GM18517 (cell line): ENCODE results near the gene TUBB2B.
"Not testable (repeated sequence)": the region's sequence is repeated elsewhere in the genome, so short reads cannot be mapped to it uniquely, and the experiment has no call there.

Source experiments
- ATAC-seq: cut with Tn5 transposase; IDR thresholded peaks from one replicate; pipeline ENCODE4 v1.9.1; 2021; ENCODE audit warnings: mild to moderate bottlenecking, moderate library complexity; ENCODE audit not compliant: unreplicated experiment

Gene TUBB2B

DNA sequence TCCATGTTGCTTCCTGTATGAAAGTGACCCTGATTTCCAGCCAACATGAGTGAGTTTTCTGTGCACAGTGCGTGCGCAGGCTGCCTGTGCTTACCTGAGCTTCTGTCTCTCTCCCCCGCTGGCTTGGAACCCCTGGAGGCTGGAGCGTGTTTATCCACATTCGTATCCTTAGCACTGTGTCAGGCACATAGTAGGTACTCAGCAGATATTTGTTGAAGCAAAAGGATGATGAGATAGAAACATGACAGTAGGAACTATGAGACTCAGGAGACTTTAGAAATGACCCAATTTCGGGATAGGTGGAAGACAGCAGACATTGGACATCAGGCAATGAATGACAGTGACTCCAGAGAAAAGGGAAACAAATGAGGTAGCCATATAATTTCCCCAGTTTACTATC is 15.2 kb downstream of the TUBB2B start:
- ATAC-seq, result no peak

GRCh38 chr6:3211681-3212080 is 15.8 kb downstream of the TUBB2B start:
- ATAC-seq, result no peak

DNA sequence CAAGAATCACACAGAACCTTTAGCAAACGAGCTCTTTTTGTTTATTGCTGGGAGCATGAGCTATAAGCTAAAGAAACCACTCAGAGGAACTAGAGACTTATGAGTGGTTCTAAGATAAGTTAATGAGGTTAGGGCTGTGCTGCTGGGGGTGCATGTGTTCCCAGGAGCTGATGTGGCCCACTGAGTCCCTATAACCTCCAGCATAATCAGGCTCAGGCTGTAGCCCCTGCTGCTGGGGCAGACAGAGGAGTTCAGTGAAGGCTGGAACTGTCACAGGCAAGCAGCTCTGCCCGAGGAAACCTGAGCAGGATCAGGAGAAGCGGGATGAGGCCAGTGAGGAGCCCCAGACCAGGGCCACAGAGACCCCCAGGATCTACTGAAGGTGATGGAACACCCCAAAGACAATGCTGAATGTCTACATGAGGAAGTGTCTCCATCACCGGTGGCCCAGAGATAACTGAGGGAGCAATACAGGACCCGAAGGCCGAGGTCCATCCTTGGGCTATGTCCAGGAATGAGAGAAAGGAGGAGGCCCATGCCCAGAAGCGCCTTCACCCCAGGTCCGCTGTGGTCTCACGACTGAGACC is 17.3 kb downstream of the TUBB2B start:
- no peak for ATAC-seq

GRCh38 chr6:3209114-3210023 is 18.1 kb downstream of the TUBB2B start:
- ATAC-seq, result no peak

GRCh38 chr6:3208775-3209113 is 18.7 kb downstream of the TUBB2B start:
- no peak for ATAC-seq

GRCh38 chr6:3208098-3208774 is 19.2 kb downstream of the TUBB2B start:
- no peak for ATAC-seq

- ATAC-seq, result no peak
These were observed 21.0 kb downstream of the TUBB2B start for GRCh38 chr6:3206339-3207015.

DNA sequence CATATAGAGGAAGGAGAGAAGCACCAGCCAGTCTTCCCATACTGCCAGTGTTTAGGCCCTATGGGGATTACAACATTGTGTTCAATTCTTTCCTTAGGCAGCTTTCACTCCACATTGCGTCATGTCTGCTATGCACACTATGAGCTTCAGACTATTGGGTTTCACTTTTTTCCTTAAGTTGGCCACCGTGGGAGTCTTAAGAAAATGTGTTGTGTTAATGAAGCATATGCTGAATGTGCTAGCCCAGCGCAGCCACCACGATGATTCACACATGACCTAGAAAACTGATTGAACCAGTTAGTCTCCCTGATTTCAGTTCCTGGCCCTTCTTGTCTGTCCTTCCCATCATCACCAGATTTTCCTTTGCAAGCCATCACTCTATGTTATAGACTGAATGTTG is 21.5 kb downstream of the TUBB2B start:
- no peak for ATAC-seq

- no peak for ATAC-seq
These were observed 22.5 kb downstream of the TUBB2B start for GRCh38 chr6:3204921-3205320.

- no peak for ATAC-seq
These were observed 24.3 kb downstream of the TUBB2B start for GRCh38 chr6:3202999-3203696.

DNA sequence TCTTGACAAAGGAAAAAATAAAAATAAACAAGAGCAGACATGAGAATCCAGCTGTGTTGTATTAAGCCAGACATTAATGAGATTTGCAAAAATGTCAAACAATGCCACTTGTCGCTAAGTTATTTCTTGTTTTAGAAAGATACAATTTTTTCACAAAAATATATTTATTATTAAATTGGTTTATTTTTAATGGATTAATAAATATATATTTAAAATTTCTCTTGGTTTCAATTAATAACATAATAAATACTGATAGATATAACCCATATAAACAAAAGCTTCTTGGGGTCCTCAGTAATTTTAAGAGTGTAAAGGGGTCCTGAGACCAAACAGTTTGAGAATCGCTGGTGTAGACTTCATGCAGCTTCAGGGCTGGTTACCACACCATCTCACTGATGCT is 26.1 kb downstream of the TUBB2B start:
- ATAC-seq, result no peak

DNA sequence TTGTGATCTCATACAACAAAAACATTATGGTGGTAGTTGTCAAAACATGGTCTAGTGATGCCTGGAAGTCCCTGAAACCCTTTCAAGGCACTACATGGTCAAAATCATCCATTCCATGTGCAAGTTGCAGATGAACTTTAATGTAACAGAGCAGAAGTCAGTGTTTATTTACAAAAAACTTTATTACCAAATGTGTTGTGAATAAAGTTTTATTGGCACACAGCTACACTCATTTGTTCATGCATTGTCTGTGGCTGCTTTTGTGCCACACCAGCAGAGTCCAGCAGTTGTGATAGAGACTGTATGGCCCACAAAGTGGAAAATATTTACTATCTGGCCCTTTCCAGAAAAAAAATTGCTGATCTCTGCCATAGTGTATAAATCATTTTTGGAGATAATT is 26.8 kb downstream of the TUBB2B start:
- no peak for ATAC-seq

DNA sequence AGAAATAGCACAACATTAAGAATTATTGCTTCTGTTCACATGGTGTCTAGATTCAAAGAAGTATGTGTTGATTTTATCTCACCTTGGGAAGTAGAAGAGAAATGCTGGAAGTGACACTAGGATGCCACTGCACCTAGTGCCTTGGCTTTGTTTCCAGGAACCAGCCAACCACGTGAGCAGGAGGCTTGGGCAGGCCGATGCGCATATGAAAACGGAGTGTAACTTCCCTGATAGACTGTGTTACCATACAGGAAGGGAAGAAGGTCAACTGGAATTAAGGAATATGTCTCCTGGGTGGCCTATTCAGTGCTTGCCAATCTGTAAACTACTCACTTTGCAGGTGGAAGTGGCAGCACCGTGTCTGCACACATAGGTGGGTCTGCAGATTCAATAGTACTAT is 28.1 kb downstream of the TUBB2B start:
- ATAC-seq, result no peak

DNA sequence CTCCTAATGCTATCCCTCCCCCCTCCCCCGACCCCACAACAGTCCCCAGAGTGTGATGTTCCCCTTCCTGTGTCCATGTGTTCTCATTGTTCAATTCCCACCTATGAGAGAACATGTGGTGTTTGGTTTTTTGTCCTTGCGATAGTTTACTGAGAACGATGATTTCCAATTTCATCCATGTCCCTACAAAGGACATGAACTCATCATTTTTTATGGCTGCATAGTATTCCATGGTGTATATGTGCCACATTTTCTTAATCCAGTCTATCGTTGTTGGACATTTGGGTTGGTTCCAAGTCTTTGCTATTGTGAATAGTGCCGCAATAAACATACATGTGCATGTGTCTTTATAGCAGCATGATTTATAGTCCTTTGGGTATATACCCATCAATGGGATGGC is 29.7 kb downstream of the TUBB2B start:
- ATAC-seq, result not testable (repeated sequence)

DNA sequence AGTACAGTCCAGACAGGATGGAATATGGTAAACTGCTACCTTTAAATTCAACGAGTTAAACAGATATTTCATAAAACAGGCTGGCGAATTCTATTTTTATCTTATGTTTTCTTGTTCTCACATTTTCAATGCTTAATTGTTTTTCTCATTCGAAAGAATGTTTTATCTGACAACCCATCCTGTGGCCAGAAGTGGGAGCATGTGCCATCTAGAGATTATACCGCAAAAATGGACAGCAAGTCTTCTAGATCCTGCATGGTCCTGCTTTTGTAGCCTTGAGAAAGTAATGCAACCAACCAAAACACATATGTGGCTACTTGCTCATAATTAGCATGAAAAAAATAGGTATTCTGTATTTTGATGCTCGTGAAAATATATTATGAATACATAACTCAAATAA is 30.7 kb downstream of the TUBB2B start:
- ATAC-seq, result no peak

DNA sequence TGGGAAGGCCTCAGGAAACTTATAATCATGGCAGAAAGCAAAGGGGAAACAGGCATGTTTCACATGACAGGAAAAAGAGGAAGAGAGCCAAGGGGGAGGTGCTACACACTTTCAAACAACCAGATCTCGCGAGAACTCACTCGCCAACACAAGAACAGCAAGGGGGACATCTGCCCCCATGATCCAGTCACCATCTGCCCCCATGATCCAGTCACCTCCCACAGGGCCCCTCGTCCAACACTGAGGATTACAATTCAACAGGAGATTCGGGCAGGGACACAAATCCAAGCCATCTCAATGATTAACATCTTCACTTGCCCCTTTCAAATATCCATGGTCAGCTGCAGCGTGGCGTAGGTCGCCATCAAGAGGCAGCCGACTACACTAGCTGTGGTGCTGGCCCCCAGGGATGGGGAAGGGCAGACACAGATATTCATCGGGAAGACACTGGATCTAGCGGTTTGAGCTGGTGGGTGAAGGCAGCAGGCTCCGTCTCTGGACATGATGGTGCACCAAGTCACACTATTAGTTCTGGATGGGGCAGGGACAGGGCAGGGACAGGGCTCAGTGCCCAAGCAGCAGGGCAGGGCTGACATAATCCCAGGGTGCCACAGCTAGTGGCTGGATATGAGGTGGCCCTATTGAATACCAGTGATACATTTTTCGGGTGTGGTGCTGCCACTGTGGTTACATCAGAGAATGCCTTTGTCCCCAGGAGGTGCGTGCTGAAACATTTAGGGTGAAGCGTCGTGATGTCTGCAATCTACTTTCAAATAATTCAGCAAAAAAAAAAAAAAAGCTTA is 31.6 kb downstream of the TUBB2B start:
- ATAC-seq, result no peak

GRCh38 chr6:3195420-3195694 is 32.1 kb downstream of the TUBB2B start:
- no peak for ATAC-seq

GRCh38 chr6:3194535-3195419 is 32.7 kb downstream of the TUBB2B start:
- ATAC-seq, result no peak

- no peak for ATAC-seq
These were observed 34.2 kb downstream of the TUBB2B start for GRCh38 chr6:3193102-3193849.
